ENCODE measurements around the gene SHB.

DNA sequence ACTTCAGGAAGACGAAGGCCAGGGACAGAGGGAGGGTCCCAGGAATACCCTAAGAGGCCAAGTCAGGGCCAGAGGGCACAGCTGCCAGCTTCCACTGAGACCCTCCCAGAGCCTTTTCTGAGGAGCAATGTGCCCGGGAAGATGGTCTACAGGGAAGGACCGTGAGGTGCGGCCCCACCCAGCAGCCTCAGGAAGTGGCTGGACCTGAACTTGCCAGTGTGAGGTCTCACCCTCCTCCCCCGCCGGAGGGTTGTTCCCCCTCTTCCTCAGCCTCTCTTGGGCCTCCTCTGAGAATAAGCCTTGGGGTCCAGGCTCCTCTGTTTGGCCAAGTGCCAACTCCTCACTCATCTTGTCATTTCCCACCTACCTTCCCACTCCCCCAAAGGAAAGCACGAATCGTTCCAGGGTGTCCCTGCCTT lies 151.7 kb downstream of the SHB start:
- TF ChIP-seq, protein P1, sequence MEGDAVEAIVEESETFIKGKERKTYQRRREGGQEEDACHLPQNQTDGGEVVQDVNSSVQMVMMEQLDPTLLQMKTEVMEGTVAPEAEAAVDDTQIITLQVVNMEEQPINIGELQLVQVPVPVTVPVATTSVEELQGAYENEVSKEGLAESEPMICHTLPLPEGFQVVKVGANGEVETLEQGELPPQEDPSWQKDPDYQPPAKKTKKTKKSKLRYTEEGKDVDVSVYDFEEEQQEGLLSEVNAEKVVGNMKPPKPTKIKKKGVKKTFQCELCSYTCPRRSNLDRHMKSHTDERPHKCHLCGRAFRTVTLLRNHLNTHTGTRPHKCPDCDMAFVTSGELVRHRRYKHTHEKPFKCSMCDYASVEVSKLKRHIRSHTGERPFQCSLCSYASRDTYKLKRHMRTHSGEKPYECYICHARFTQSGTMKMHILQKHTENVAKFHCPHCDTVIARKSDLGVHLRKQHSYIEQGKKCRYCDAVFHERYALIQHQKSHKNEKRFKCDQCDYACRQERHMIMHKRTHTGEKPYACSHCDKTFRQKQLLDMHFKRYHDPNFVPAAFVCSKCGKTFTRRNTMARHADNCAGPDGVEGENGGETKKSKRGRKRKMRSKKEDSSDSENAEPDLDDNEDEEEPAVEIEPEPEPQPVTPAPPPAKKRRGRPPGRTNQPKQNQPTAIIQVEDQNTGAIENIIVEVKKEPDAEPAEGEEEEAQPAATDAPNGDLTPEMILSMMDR (optimal IDR thresholded peaks at IDR 0.05 in 1 of 3, IDR thresholded peaks at IDR 0.05 in 1 of 3, conservative IDR thresholded peaks at IDR 0.05 in 1 of 3; ENCODE audit: extremely low read depth in 1 of 3, insufficient read depth in 2 of 3, low read length in 3 of 3): no peak
- no peak for TF ChIP-seq EZH2 (IDR thresholded peaks at IDR 0.05; ENCODE audit: low read length)
